Neural progenitor cell (in vitro differentiated cells): Measurements from ENCODE around the gene ATAD2B.

ENCODE experiments used
- EZH2 ChIP-seq: fragments of 200-600 bp; sonication (generic); IDR thresholded peaks from 2 replicates; pipeline ENCODE4 v1.6.1; 2017; ENCODE audit warnings: antibody characterized with exemption, mild to moderate bottlenecking, moderate library complexity
- TF ChIP-seq, protein P1 (sequence below): fragments of 200-600 bp; sonication (generic); IDR thresholded peaks from 2 replicates; pipeline ENCODE4 v1.5.1; 2017; ENCODE audit warnings: antibody characterized with exemption, mild to moderate bottlenecking

DNA sequence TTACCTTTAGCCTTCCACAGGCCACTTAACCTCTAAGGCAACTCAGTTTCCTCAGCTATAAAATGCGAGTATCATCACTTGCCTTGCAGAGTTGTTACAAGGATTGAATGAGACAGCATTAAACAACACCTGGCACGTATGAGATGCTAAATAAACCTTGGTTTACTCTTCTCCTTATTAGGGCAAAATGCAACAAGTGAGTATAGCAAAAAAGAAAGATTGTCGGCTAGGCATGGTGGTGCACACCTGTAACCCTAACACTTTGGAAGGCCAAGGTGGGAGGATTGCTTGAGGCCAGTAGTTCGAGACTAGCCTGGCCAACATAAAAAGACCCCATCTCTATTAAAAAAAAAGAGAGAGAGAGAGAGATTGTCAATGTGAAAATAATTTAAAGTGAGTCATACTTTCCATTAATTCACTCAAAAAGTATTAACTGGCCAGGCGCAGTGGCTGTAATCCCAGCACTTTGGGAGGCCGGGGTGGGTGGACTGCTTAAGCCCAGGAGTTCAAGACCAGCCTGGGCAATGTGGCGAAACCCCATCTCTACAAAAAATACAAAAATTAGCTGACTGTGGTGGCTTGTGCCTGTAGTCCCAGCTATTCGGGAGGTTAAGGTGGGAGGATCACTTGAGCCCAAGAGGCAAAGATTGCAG is 8.0 kb downstream of the ATAD2B start:
- TF ChIP-seq, protein P1, sequence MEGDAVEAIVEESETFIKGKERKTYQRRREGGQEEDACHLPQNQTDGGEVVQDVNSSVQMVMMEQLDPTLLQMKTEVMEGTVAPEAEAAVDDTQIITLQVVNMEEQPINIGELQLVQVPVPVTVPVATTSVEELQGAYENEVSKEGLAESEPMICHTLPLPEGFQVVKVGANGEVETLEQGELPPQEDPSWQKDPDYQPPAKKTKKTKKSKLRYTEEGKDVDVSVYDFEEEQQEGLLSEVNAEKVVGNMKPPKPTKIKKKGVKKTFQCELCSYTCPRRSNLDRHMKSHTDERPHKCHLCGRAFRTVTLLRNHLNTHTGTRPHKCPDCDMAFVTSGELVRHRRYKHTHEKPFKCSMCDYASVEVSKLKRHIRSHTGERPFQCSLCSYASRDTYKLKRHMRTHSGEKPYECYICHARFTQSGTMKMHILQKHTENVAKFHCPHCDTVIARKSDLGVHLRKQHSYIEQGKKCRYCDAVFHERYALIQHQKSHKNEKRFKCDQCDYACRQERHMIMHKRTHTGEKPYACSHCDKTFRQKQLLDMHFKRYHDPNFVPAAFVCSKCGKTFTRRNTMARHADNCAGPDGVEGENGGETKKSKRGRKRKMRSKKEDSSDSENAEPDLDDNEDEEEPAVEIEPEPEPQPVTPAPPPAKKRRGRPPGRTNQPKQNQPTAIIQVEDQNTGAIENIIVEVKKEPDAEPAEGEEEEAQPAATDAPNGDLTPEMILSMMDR: no peak
- TF ChIP-seq EZH2: no peak
